Lung microvascular endothelial cell (primary cell): ENCODE results near the gene BRIP1. TPM values are rescaled to one million over a fixed set of nuclear protein-coding genes. Genes with fewer than 3 reads are reported as not detected.
"Not testable (repeated sequence)": the region's sequence is repeated elsewhere in the genome, so short reads cannot be mapped to it uniquely, and the experiment has no call there.

ENCODE experiments used
- DNase-seq, 2 donors: peaks; one replicate each; pipeline versions ENCODE4 v3.0.0 to v3.0.0-alpha.2; 2010; ENCODE audit warnings: low read depth in 2 of 2
- total RNA-seq: library from RNA; depleted of rRNA; stranded (reverse); fragments of >200 nt; gene quantifications from 2 replicates; pipeline ENCODE4 v1.2.1, GENCODE V29; 2014

Gene BRIP1
- total RNA-seq, 1 donor from 2014 or later, result 1.8 TPM

- no peak for DNase-seq
These were observed 59.5 kb downstream of the BRIP1 start for GRCh38 chr17:61803796-61804195.

DNA sequence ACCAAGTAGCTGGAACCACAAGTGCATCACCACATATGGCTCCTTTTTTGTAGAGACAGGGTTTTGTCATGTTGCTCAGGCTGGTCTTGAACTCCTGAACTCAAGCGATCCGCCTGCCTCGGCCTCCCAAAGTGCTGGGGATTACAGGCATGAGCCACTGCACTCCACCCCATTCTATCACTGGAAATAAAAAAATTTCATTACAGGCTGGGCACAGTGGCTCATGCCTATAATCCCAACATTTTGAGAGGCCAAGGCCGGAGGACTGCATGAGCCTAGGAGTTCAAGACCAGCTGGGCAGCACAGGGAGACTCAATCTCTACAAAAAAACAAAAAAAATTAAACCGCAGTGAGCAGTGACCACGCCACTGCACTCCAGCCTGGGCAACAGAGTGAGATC is 60.1 kb downstream of the BRIP1 start:
- DNase-seq, result no peak

DNA sequence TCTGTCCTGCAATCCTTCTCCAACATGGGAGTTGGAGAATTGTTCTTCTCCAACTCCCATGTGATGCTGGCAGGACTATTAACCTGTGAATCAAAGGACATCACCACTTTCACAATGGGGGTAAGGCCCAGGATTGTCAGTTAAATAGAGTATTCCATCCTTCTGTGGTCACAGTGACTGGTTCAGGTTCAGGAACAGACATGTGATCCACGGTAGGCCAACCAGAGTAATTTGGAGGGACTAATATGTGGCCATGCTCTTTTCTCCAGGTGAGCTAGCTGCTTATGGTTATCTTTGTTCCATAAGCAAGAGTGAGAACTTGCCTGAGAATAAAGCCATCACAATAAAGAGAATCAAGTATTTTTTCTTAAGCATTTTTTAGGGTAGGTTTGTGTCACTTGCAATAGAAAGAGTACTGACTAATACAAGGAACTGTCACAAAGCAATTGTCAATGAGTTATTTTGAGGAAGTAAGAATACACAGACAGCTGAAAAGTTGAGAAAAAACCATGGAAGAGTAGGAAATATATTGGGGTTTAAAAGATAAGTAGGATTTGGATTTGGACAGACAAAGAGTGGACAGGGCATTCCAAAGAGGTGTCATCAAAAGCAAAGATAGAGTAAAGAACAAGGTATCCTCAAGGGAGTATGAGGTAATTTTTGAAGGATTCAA is 63.4 kb downstream of the BRIP1 start:
- no peak for DNase-seq

DNA sequence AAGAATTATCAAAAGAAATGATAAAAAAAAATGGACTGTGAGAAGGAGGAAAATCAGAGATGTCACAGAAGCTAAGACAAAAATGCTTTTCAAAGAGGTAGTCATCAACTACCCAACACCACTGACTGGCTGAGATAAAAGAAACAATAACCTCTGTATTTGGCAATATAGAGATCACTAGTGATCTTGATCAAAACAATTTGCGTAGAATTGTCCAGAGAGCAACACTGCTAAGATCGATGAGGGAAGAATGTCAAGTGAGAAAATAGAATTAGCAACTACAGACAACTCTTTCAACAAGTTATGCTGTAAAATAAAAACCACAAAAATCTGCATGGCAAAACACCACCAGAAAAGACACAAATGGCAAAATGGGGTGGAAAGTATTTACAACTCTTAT is 66.0 kb downstream of the BRIP1 start:
- no peak for DNase-seq

- no peak for DNase-seq
These were observed 67.8 kb downstream of the BRIP1 start for GRCh38 chr17:61795546-61795945.

DNA sequence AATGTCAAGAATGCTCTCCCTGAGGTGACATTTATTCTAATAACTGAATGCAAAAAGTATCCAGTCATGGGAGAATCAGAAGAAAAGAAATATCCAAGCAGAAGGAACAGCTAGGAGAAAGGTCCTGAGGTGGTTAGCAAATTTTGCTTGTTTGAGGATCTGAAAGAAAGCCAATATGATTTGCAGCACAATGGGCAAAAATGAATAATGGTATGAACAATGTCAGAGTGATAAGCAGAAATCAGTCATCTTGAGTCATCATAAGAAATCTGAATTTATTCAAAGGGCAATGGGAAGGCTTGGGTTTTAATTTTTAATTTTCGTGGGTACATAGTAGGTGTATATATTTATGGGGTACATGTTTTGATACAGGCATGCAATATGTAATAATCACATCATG is 68.5 kb downstream of the BRIP1 start:
- DNase-seq, result no peak

GRCh38 chr17:61794242-61794641 is 69.1 kb downstream of the BRIP1 start:
- DNase-seq, result no peak

DNA sequence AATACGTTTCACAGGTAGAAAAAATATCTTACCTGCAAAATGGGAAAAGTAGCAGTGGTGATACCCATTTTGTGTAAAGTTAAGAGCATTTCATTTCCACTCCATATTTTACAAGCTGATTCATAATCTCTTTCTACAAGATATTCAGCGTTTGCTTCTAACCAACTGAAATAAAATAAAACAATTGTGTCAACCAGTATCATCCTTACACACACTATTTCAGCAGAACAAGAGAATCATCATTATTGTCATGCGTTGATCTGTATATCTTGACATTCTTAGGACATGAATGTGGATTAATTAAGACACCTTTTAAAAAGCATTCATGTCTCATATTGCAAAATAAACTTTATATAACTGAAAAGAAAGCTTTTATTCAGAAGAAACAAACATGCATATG is 69.8 kb downstream of the BRIP1 start:
- no peak for DNase-seq

DNA sequence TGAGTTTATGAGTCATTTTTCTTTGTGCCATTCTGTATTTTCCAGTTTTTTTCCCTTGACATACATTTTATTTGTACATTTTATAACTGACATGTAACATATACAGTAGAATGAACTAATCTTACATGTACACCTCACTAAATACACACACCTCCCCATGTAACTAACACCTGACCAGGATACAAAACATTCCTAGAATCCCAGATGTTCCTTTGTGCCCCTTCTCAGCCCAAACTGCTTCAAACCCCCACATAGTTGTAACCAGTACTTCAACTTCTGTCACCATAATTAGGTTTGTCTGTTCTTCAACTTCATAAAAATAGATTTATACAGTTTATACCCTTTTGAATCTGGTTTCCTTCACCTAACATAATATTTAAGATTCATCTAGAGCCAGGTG is 73.5 kb downstream of the BRIP1 start:
- DNase-seq, result no peak

- DNase-seq, result no peak
These were observed 77.2 kb downstream of the BRIP1 start for GRCh38 chr17:61786088-61786487.

DNA sequence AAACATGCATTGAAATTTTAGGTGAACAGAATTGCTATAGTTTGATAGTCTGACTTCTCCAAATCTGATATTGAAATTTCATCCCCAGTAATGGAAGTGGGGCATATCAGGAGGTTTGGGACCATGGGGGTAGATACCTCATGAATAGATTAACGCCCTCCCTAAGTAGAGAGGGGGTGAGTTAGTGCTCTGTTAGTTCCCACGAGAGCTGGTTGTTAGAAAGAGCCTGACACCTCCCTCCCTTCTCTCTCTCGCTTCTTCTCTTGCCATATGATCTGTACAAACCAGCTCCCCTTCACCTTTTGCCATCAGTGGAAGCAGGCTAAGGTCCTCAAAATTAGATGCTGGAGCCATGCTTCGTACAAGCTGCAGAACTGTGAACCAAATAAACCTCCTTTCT is 78.8 kb downstream of the BRIP1 start:
- DNase-seq, result no peak

DNA sequence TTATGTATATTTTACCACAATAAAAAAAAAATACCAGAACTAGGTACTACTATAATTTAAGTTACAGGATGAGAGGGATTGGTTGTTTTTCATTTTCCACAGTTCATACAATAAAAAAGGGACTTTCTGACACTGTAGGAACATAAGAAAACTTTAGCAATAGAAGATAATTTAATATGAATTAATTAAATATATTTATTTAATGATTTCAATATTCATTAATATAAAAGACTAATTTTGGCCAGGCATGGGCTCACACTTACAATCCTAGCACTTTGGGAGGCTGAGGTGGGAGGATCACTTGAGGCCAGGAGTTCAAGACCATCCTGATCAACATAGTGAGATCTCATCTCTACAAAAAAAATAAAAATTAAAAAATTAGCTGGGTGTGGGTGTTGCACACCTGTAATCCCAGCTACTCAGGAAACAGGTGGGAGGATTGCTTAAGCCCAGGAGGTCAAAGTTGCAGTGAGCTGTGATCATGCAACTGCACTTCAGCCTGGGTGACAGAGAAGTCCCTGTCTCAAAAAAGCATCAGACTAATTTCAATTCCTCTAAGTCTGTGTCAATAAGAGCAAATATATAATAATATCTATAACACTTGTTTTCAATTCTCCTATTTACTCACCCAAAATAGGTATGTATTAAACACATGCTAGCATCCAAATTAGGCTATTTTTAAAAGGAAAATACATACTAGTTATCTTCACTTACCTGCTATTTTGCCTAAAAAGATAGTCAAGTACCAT is 79.6 kb downstream of the BRIP1 start:
- DNase-seq, result no peak

- no peak for DNase-seq
These were observed 80.2 kb downstream of the BRIP1 start for GRCh38 chr17:61783120-61783519.

GRCh38 chr17:61782683-61783082 is 80.6 kb downstream of the BRIP1 start:
- no peak for DNase-seq

GRCh38 chr17:61775364-61775763 is 88.0 kb downstream of the BRIP1 start:
- no peak for DNase-seq

- no peak for DNase-seq
These were observed 88.6 kb downstream of the BRIP1 start for GRCh38 chr17:61774724-61775123.

GRCh38 chr17:61774087-61774486 is 89.2 kb downstream of the BRIP1 start:
- DNase-seq, result not testable (repeated sequence)

- no peak for DNase-seq
These were observed 92.4 kb downstream of the BRIP1 start for GRCh38 chr17:61770752-61771533.

DNA sequence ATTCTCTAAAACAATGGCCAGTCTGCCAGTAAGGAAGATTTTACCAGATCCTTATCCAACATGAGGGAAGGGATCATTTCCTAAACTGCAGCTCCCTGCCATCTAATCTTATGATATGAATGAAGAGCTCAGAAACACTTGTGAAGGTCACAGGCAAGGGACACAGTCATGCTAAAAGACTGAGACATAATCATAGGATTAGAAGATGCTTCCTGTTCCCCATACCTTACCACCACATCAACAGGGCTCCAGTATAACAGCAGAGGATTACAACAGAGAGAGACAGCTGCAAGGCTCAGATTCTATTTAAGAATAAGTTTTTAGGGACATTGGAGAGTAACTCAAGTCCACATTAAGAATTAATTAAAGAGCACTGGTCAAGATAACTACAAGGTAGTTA is 93.3 kb downstream of the BRIP1 start:
- DNase-seq, result no peak

GRCh38 chr17:61768405-61768804 is 94.9 kb downstream of the BRIP1 start:
- DNase-seq, result no peak

GRCh38 chr17:61766520-61766919 is 96.8 kb downstream of the BRIP1 start:
- no peak for DNase-seq

DNA sequence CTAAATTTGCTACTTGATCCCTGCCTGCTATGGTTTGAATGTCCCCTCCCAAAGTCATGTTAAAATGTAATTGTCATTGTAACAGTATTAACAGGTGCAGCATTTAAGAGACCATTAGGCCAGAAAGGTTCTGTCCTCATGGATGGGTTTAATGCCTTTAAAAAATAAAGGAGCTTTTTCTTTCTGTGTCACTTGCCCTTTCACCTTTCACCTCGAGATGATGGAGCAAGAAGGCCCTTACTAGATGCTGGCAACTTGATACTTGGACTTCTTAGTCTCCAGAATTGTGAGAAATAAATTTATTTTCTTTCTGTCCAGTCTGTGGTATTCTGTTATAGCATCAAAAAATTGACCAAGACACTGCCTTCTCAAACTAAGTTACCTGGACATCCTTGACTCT is 98.5 kb downstream of the BRIP1 start:
- no peak for DNase-seq

DNA sequence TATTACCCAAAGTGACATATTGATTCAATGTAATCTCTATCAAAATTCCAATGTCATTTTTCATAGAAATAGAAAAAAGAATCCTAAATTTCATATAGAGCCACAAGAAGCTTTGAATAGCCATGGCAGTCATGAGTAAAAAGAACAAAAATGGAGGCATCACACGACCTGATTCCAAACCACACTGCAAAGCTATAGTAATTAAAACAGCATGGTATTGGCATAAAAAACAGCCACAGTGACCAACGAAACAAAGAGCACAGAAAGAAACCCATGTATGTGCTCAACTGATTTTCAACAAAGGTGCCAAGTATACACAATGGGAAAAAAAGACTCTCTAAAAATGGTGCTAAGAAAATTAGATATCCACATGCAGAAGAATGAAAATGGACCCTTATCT is 101.5 kb downstream of the BRIP1 start:
- no peak for DNase-seq
